Adrenal gland (tissue), 12 donors: ENCODE measurements around the gene ARMC2. TPM values are rescaled to one million over a fixed set of nuclear protein-coding genes. Genes with fewer than 3 reads are reported as not detected.
"Not testable (repeated sequence)": the region's sequence is repeated elsewhere in the genome, so short reads cannot be mapped to it uniquely, and the experiment has no call there.

ENCODE experiments used
- DNase-seq, 7 donors: peaks; one replicate each; pipeline ENCODE4 v3.0.0-alpha.2; 2019 to 2020
- H3K27ac ChIP-seq, 5 donors: fragments of 200-600 bp; sonication (generic) in 4 of 5; 1 replicate in 3 of 5; 2 replicates in 2 of 5; pipeline versions ENCODE4 v1.5.1 to v1.8.0; 2016 to 2020; ENCODE audit warnings: mild to moderate bottlenecking in 1 of 5
- H3K27me3 ChIP-seq: fragments of 200-600 bp; 2 replicates; pipeline ENCODE4 v1.8.0; 2021
- H3K36me3 ChIP-seq, 2 donors: fragments of 200-600 bp; replicated peaks in 1 of 2; 1 replicate in 1 of 2; 2 replicates in 1 of 2; pipeline versions ENCODE4 v1.5.1 to v1.8.0; 2018 to 2022
- H3K4me1 ChIP-seq, 2 donors: fragments of 200-600 bp; replicated peaks in 1 of 2; 1 replicate in 1 of 2; 2 replicates in 1 of 2; pipeline versions ENCODE4 v1.5.1 to v1.8.0; 2018 to 2021
- H3K4me3 ChIP-seq, 4 donors: fragments of 200-600 bp; sonication (generic) in 3 of 4; one replicate each; pipeline ENCODE4 v1.5.1; 2016 to 2018
- H3K9me3 ChIP-seq, 3 donors: fragments of 200-600 bp; sonication (generic) in 1 of 3; replicated peaks in 1 of 3; 1 replicate in 2 of 3; 2 replicates in 1 of 3; pipeline versions ENCODE4 v1.5.1 to v1.8.0; 2016 to 2021
- POLR2A ChIP-seq, 2 donors: fragments of 450-650 bp; IDR thresholded peaks; one replicate each; pipeline ENCODE4 v1.6.1; 2017; ENCODE audit warnings: antibody characterized with exemption in 2 of 2, mild to moderate bottlenecking in 2 of 2, moderate library complexity in 1 of 2
- WGBS, 4 donors: extraction: QIAGEN DNeasy Blood & Tissue Kit in 2 of 4; methylation state at CpG; one replicate each; pipeline versions ENCODE4 v1.1.5 to v1.1.7; 2013 to 2017; 5-methylcytosine and 5-hydroxymethylcytosine counted together
- intact Hi-C, 2 donors: fragments of 100-400 bp; cut with DNase I; formaldehyde crosslinking; loops; one replicate each; pipeline versions ENCODE4 v1.14.1 to v1.15.0; 2022 to 2023
- polyA plus RNA-seq, 3 donors: library from polyadenylated mRNA; stranded (reverse); fragments of 200-250 nt in 2 of 3; fragments of 350-450 nt in 1 of 3; fragmentation: Illumina TruSeq in 1 of 3; extraction: RNeasy Lipid Tissue Mini Kit (QIAGEN cat#74804) in 1 of 3; gene quantifications; one replicate each; pipeline ENCODE4 v1.2.3, GENCODE V29; 2013 to 2014
- total RNA-seq, 9 donors: library from RNA; depleted of rRNA in 4 of 9; stranded (reverse); fragments of >200 nt in 4 of 9; fragments of 120-200 nt in 1 of 9; fragmentation: NEBNext Ultra II Directional in 1 of 9; extraction: Animal tissue kit (Norgen Biotek cat#: 25700) in 1 of 9; gene quantifications; one replicate each; pipeline versions ENCODE4 v1.1.0 to v1.2.4, GENCODE V29; 2013 to 2023
- TF ChIP-seq, protein P1 (sequence below), 6 experiments: fragments of 450-650 bp in 4 of 6; fragments of 200-600 bp in 2 of 6; sonication (generic) in 1 of 6; IDR thresholded peaks; 1 replicate in 5 of 6; 2 replicates in 1 of 6; pipeline versions ENCODE4 v1.5.1 to v1.8.0; 2016 to 2021; ENCODE audit warnings: antibody characterized with exemption in 6 of 6, mild to moderate bottlenecking in 2 of 6, moderate library complexity in 1 of 6
- donor health status: healthy with polysubstance abuse.
- donor health status: Bipolar disorder and iron deficiency.
- donor health status: DM: yes; HTN: yes; CAD: no.
- donor health status: DM: no; HTN: no; CAD: no.
- donor health status: DM: no; HTN: no; CAD: no.
- donor health status: DM: yes; HTN: yes; CAD: no.

The ARMC2 gene
- total and polyA plus RNA-seq, 12 donors = 2.1 to 7.8 (median 6.4) TPM

GRCh38 chr6:108862479-108863191 lies 14.4 kb downstream of the ARMC2 start:
- H3K36me3 ChIP-seq = no peaks in the 10 kb centered on the region
- no peak for TF ChIP-seq POLR2A (IDR thresholded peaks at IDR 0.05)
- TF ChIP-seq, protein P1, sequence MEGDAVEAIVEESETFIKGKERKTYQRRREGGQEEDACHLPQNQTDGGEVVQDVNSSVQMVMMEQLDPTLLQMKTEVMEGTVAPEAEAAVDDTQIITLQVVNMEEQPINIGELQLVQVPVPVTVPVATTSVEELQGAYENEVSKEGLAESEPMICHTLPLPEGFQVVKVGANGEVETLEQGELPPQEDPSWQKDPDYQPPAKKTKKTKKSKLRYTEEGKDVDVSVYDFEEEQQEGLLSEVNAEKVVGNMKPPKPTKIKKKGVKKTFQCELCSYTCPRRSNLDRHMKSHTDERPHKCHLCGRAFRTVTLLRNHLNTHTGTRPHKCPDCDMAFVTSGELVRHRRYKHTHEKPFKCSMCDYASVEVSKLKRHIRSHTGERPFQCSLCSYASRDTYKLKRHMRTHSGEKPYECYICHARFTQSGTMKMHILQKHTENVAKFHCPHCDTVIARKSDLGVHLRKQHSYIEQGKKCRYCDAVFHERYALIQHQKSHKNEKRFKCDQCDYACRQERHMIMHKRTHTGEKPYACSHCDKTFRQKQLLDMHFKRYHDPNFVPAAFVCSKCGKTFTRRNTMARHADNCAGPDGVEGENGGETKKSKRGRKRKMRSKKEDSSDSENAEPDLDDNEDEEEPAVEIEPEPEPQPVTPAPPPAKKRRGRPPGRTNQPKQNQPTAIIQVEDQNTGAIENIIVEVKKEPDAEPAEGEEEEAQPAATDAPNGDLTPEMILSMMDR (IDR thresholded peaks at IDR 0.05) = no peak
- no peak overlapping the region for H3K27ac ChIP-seq
- no peak overlapping the region for H3K4me3 ChIP-seq
- H3K9me3 ChIP-seq = peaks cover 0 to 2% (median 0%) of the 10 kb centered on the region in 3 donors
- 79 to 82% (median 81%) methylated on average over 4 of the region's 4 CpGs for WGBS, 4 donors
- DNase-seq = peak in 3 of 7 donors; percentile 39 to 49 (median 40)
- no peaks in the 10 kb centered on the region for H3K4me1 ChIP-seq
- H3K27me3 ChIP-seq = no peaks in the 10 kb centered on the region
- intact Hi-C loops = no loop called here

- H3K9me3 ChIP-seq, H3K4me3 ChIP-seq, H3K27ac ChIP-seq, H3K27me3 ChIP-seq, H3K4me1 ChIP-seq, H3K36me3 ChIP-seq, intact Hi-C loops, DNase-seq: not testable (repeated sequence)
- 83 to 89% (median 84%) methylated on average over 2 of the region's 2 CpGs for WGBS, 4 donors
Observed at GRCh38 chr6:108865751-108866286, 17.6 kb downstream of the ARMC2 start.

DNA sequence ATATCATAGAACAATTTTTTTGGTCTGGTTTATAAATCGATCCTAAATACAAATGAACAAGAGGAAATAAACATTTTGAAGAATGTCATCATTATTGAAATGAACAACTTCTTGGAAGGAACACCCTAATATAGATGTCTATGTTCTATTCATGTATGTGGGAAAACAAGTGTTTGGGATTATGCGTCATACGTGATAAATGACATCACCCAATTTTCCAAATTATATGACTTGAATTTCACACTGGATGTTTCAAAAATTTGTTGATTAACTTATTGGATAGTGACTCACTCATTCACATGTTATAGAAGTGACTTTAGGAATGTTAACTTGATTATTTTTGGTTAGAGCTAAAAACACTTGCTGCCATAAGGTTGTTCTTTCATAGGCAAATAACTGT lies 18.6 kb downstream of the ARMC2 start:
- TF ChIP-seq, protein P1 (IDR thresholded peaks at IDR 0.05) = no peak
- TF ChIP-seq POLR2A (IDR thresholded peaks at IDR 0.05) = no peak
- H3K4me3 ChIP-seq = no peak overlapping the region
- H3K4me1 ChIP-seq = no peaks in the 10 kb centered on the region
- H3K36me3 ChIP-seq = no peaks in the 10 kb centered on the region
- no peak overlapping the region for H3K27ac ChIP-seq
- H3K27me3 ChIP-seq = no peaks in the 10 kb centered on the region
- DNase-seq = no peak
- no peaks in the 10 kb centered on the region for H3K9me3 ChIP-seq
- intact Hi-C loops = no loop called here
- 90 to 98% (median 94%) methylated on average over 3 of the region's 3 CpGs for WGBS, 4 donors

DNA sequence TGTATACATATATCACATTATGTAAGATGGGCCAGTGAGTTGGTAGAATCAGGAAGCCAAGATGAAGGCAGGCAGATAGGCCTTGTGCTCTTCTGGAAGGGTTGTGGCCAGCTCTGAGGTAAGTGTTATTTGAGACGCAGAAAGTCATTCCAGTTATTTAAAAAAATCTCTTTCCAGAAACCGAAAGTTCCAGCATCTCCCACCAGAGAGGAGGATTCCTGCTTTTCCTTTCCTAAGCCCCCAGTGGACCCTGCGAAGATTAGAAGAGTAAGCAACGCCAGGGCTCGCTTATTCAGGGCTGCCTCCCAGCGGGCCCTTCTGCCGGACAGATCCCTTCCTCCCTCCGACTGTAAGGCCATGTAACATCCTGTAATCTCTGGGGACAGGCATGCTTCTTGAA lies 20.4 kb downstream of the ARMC2 start:
- Histone ChIP-seq H3K4me1 (peaks cover 0 to 4% of the 10 kb centered on the region in 2 donors), H3K4me3 (no peak overlapping the region), H3K27ac (no peak overlapping the region), H3K36me3 (no peaks in the 10 kb centered on the region), H3K27me3 (no peaks in the 10 kb centered on the region), H3K9me3 (no peaks in the 10 kb centered on the region)
- DNase-seq = no peak
- intact Hi-C loops = no loop called here
- WGBS, 4 donors = 92 to 99% (median 93%) methylated on average over 8 of the region's 8 CpGs
- TF ChIP-seq POLR2A (IDR thresholded peaks at IDR 0.05) = no peak
- TF ChIP-seq, protein P1 (IDR thresholded peaks at IDR 0.05) = no peak

GRCh38 chr6:108869876-108870275 lies 21.7 kb downstream of the ARMC2 start:
- Histone ChIP-seq H3K9me3 (no peaks in the 10 kb centered on the region), H3K4me1 (peaks cover 0 to 12% of the 10 kb centered on the region in 2 donors), H3K27ac (no peak overlapping the region), H3K4me3 (no peak overlapping the region), H3K36me3 (no peaks in the 10 kb centered on the region), H3K27me3 (no peaks in the 10 kb centered on the region)
- intact Hi-C loops = no loop called here
- DNase-seq = no peak
- TF ChIP-seq, protein P1 (IDR thresholded peaks at IDR 0.05) = no peak
- TF ChIP-seq POLR2A (IDR thresholded peaks at IDR 0.05) = no peak
- 88 to 97% (median 96%) methylated on average over 2 of the region's 2 CpGs for WGBS, 4 donors
